CD8-positive, alpha-beta memory T cell (primary cell): ENCODE measurements around the gene ACTL9. TPM values are rescaled to one million over a fixed set of nuclear protein-coding genes. Genes with fewer than 3 reads are reported as not detected.
"Not testable (repeated sequence)": the region's sequence is repeated elsewhere in the genome, so short reads cannot be mapped to it uniquely, and the experiment has no call there.

Source experiments
- CTCF ChIA-PET: fragments of 350-600 bp; sonication (Branson Sonifier 250); formaldehyde crosslinking; loops from one replicate; lab custom pipeline; 2021; ENCODE audit warnings: antibody characterized with exemption; lab: Charles Lee
- POLR2A ChIA-PET: fragments of 350-600 bp; sonication (Branson Sonifier 250); formaldehyde crosslinking; loops from one replicate; lab custom pipeline; 2021; ENCODE audit warnings: antibody characterized with exemption; lab: Charles Lee
- DNase-seq, 5 donors: peaks; one replicate each; pipeline versions ENCODE4 v3.0.0 to v3.0.0-alpha.2; 2020 to 2022; ENCODE audit warnings: mixed read lengths in 1 of 5
- H3K27ac ChIP-seq: one replicate; pipeline ENCODE4 v1.7.0; 2013; ENCODE audit warnings: low read depth, mild to moderate bottlenecking, low read length, moderate library complexity
- H3K27me3 ChIP-seq: 2 replicates; pipeline ENCODE4 v1.7.0; 2013; ENCODE audit warnings: low read length, mild to moderate bottlenecking; ENCODE audit not compliant: insufficient read depth, poor library complexity, severe bottlenecking
- H3K36me3 ChIP-seq: 2 replicates; pipeline ENCODE4 v1.7.0; 2013; ENCODE audit warnings: mild to moderate bottlenecking, low read length, moderate library complexity; ENCODE audit not compliant: insufficient read depth
- H3K4me1 ChIP-seq: 2 replicates; pipeline ENCODE4 v1.7.0; 2013; ENCODE audit warnings: mild to moderate bottlenecking, low read length, moderate library complexity; ENCODE audit not compliant: insufficient read depth
- H3K4me3 ChIP-seq: 2 replicates; pipeline ENCODE4 v1.7.0; 2013; ENCODE audit warnings: mild to moderate bottlenecking, low read length
- H3K9me3 ChIP-seq: 2 replicates; pipeline ENCODE4 v1.7.0; 2013; ENCODE audit warnings: mild to moderate bottlenecking, low read length
- H3K27ac Mint-ChIP-seq, 8 donors: one replicate each; pipeline ENCODE4 v1.8.0; 2020 to 2021; ENCODE audit warnings: mixed read lengths in 8 of 8, mild to moderate bottlenecking in 6 of 8, inconsistent platforms in 3 of 8, moderate library complexity in 3 of 8
- H3K27me3 Mint-ChIP-seq, 2 donors: one replicate each; pipeline ENCODE4 v1.8.0; 2020 to 2021; ENCODE audit warnings: mixed read lengths in 2 of 2, mild to moderate bottlenecking in 1 of 2, moderate library complexity in 1 of 2
- H3K36me3 Mint-ChIP-seq, 3 donors: one replicate each; pipeline ENCODE4 v1.8.0; 2020 to 2021; ENCODE audit warnings: mixed read lengths in 3 of 3, inconsistent platforms in 1 of 3, mild to moderate bottlenecking in 1 of 3
- H3K4me1 Mint-ChIP-seq, 3 donors: one replicate each; pipeline ENCODE4 v1.8.0; 2020 to 2021; ENCODE audit warnings: mixed read lengths in 3 of 3, inconsistent platforms in 1 of 3, mild to moderate bottlenecking in 1 of 3
- H3K4me3 Mint-ChIP-seq, 7 donors: one replicate each; pipeline ENCODE4 v1.8.0; 2020 to 2021; ENCODE audit warnings: mixed read lengths in 7 of 7, mild to moderate bottlenecking in 6 of 7, moderate library complexity in 4 of 7, inconsistent platforms in 2 of 7
- H3K9me3 Mint-ChIP-seq, 5 donors: one replicate each; pipeline ENCODE4 v1.8.0; 2020 to 2022; ENCODE audit warnings: mixed read lengths in 5 of 5, mild to moderate bottlenecking in 3 of 5, moderate library complexity in 2 of 5, inconsistent platforms in 1 of 5
- polyA plus RNA-seq: library from polyadenylated mRNA; unstranded; fragments of 300-500 nt; fragmentation: Illumina TruSeq; gene quantifications from one replicate; pipeline ENCODE4 v1.2.3, GENCODE V29; 2021
- total RNA-seq, 2 experiments: library from RNA; stranded (reverse); gene quantifications; one replicate each; pipeline ENCODE4 v1.2.3, GENCODE V29; 2021

Gene ACTL9
- total RNA-seq = not detected
- polyA plus RNA-seq = not detected

- Mint-ChIP-seq H3K27me3 (peaks cover 5 to 17% of the 10 kb centered on the region in 2 donors), H3K36me3 (no peaks in the 10 kb centered on the region), H3K27ac (no peak within 1 kb of the TSS), H3K9me3 (no peaks in the 10 kb centered on the region), H3K4me1 (peaks cover 39 to 46% (median 40%) of the 10 kb centered on the region in 3 donors), H3K4me3 (no peak within 1 kb of the TSS)
- Histone ChIP-seq H3K27me3 (no peaks in the 10 kb centered on the region), H3K4me3 (no peak within 1 kb of the TSS), H3K4me1 (peaks cover 23% of the 10 kb centered on the region), H3K9me3 (no peaks in the 10 kb centered on the region), H3K36me3 (no peaks in the 10 kb centered on the region), H3K27ac (no peak within 1 kb of the TSS)
- CTCF ChIA-PET = interaction anchor here (1.3 to 1.5 kb wide), 2 partner anchors 43 to 44 kb away, joined by 3 read pairs; no protein-coding TSS in a partner anchor
- no peak for DNase-seq
- POLR2A ChIA-PET = no interaction called here
These were observed at the start of gene ACTL9 for GRCh38 chr19:8698433-8699063. Gene ACTL9 (minus strand): TSS chr19:8698795. CDS start chr19:8698701, 94 bp downstream.

- DNase-seq, H3K9me3 ChIP-seq, H3K27ac ChIP-seq, H3K27me3 Mint-ChIP-seq, H3K4me3 Mint-ChIP-seq, H3K9me3 Mint-ChIP-seq, H3K4me1 Mint-ChIP-seq, H3K4me1 ChIP-seq, POLR2A ChIA-PET, H3K36me3 Mint-ChIP-seq, H3K36me3 ChIP-seq, CTCF ChIA-PET, H3K27ac Mint-ChIP-seq, H3K27me3 ChIP-seq, H3K4me3 ChIP-seq: not testable (repeated sequence)
These were observed 40.9 kb upstream of the ACTL9 start for GRCh38 chr19:8739291-8740065.

- no peak overlapping the region for H3K4me3 ChIP-seq
- H3K36me3 Mint-ChIP-seq = no peaks in the 10 kb centered on the region
- no peaks in the 10 kb centered on the region for H3K27me3 ChIP-seq
- no peaks in the 10 kb centered on the region for H3K9me3 ChIP-seq
- no peak overlapping the region for H3K4me3 Mint-ChIP-seq
- H3K27me3 Mint-ChIP-seq = peaks cover 0 to 2% of the 10 kb centered on the region in 2 donors
- no peaks in the 10 kb centered on the region for H3K36me3 ChIP-seq
- H3K27ac ChIP-seq = no peak overlapping the region
- H3K27ac Mint-ChIP-seq = no peak overlapping the region
- H3K9me3 Mint-ChIP-seq = no peaks in the 10 kb centered on the region
- ChIA-PET POLR2A (no interaction called here), CTCF (no interaction called here)
- no peak for DNase-seq
- no peaks in the 10 kb centered on the region for H3K4me1 Mint-ChIP-seq
- H3K4me1 ChIP-seq = no peaks in the 10 kb centered on the region
These were observed 39.8 kb upstream of the ACTL9 start for GRCh38 chr19:8738377-8738776.

GRCh38 chr19:8731428-8732169 lies 33.0 kb upstream of the ACTL9 start:
- DNase-seq = no peak

GRCh38 chr19:8724276-8724675 lies 25.7 kb upstream of the ACTL9 start:
- H3K36me3 Mint-ChIP-seq = no peaks in the 10 kb centered on the region
- no peak overlapping the region for H3K27ac ChIP-seq
- H3K4me1 ChIP-seq = no peaks in the 10 kb centered on the region
- POLR2A ChIA-PET = no interaction called here
- no peak overlapping the region for H3K4me3 ChIP-seq
- H3K9me3 Mint-ChIP-seq = no peaks in the 10 kb centered on the region
- no peak for DNase-seq
- no peaks in the 10 kb centered on the region for H3K36me3 ChIP-seq
- no peaks in the 10 kb centered on the region for H3K27me3 ChIP-seq
- peak overlapping the region in 1 of 8 donors; percentile 30 for H3K27ac Mint-ChIP-seq
- CTCF ChIA-PET = no interaction called here
- no peaks in the 10 kb centered on the region for H3K4me1 Mint-ChIP-seq
- peaks cover 14 to 25% of the 10 kb centered on the region in 2 donors for H3K27me3 Mint-ChIP-seq
- H3K9me3 ChIP-seq = no peaks in the 10 kb centered on the region
- H3K4me3 Mint-ChIP-seq = no peak overlapping the region

More at GRCh38 chr19:8731428-8732169, 33.0 kb upstream of the ACTL9 start:
- no peaks in the 10 kb centered on the region for H3K9me3 ChIP-seq
- ChIA-PET POLR2A (no interaction called here), CTCF (no interaction called here)
- Mint-ChIP-seq H3K27me3 (peaks cover 0 to 4% of the 10 kb centered on the region in 2 donors), H3K36me3 (no peaks in the 10 kb centered on the region), H3K9me3 (no peaks in the 10 kb centered on the region), H3K27ac (no peak overlapping the region), H3K4me3 (no peak overlapping the region), H3K4me1 (no peaks in the 10 kb centered on the region)
- H3K4me3 ChIP-seq = no peak overlapping the region
- H3K27ac ChIP-seq = no peak overlapping the region
- H3K36me3 ChIP-seq = no peaks in the 10 kb centered on the region
- H3K27me3 ChIP-seq = no peaks in the 10 kb centered on the region
- H3K4me1 ChIP-seq = no peaks in the 10 kb centered on the region

GRCh38 chr19:8722032-8722431 lies 23.4 kb upstream of the ACTL9 start:
- Histone ChIP-seq H3K9me3 (no peaks in the 10 kb centered on the region), H3K4me3 (no peak overlapping the region), H3K27me3 (no peaks in the 10 kb centered on the region), H3K27ac (no peak overlapping the region), H3K4me1 (no peaks in the 10 kb centered on the region), H3K36me3 (no peaks in the 10 kb centered on the region)
- H3K4me1 Mint-ChIP-seq = no peaks in the 10 kb centered on the region
- no peaks in the 10 kb centered on the region for H3K36me3 Mint-ChIP-seq
- no peak for DNase-seq
- no peak overlapping the region for H3K4me3 Mint-ChIP-seq
- peaks cover 0 to 4% (median 2%) of the 10 kb centered on the region in 5 donors for H3K9me3 Mint-ChIP-seq
- H3K27me3 Mint-ChIP-seq = peaks cover 14 to 25% of the 10 kb centered on the region in 2 donors
- CTCF ChIA-PET = no interaction called here
- POLR2A ChIA-PET = no interaction called here
- H3K27ac Mint-ChIP-seq = no peak overlapping the region

- no peaks in the 10 kb centered on the region for H3K4me1 ChIP-seq
- H3K36me3 Mint-ChIP-seq = no peaks in the 10 kb centered on the region
- no peak within 1 kb of the TSS for H3K4me3 ChIP-seq
- ChIA-PET POLR2A (no interaction called here), CTCF (no interaction called here)
- no peaks in the 10 kb centered on the region for H3K9me3 ChIP-seq
- H3K36me3 ChIP-seq = no peaks in the 10 kb centered on the region
- H3K27ac ChIP-seq = no peak within 1 kb of the TSS
- peaks cover 0 to 6% (median 3%) of the 10 kb centered on the region in 5 donors for H3K9me3 Mint-ChIP-seq
- H3K27me3 Mint-ChIP-seq = peaks cover 12 to 25% of the 10 kb centered on the region in 2 donors
- no peak within 1 kb of the TSS for H3K4me3 Mint-ChIP-seq
- H3K27me3 ChIP-seq = no peaks in the 10 kb centered on the region
- no peak within 1 kb of the TSS for H3K27ac Mint-ChIP-seq
- DNase-seq = no peak
- H3K4me1 Mint-ChIP-seq = no peaks in the 10 kb centered on the region
These were observed 22.7 kb upstream of the ACTL9 start, which contains the start of gene OR2Z1 for GRCh38 chr19:8721334-8721733. Gene OR2Z1 (plus strand): TSS chr19:8721634. CDS start chr19:8731029, 9,395 bp downstream.

GRCh38 chr19:8710337-8710736 lies 11.7 kb upstream of the ACTL9 start:
- Mint-ChIP-seq H3K4me1 (peaks cover 13 to 19% (median 16%) of the 10 kb centered on the region in 3 donors), H3K9me3 (peaks cover 8 to 11% (median 11%) of the 10 kb centered on the region in 5 donors)
- H3K27me3 Mint-ChIP-seq, H3K36me3 ChIP-seq, DNase-seq, H3K36me3 Mint-ChIP-seq, H3K4me1 ChIP-seq, H3K27ac ChIP-seq, H3K4me3 ChIP-seq, POLR2A ChIA-PET, H3K4me3 Mint-ChIP-seq, H3K27me3 ChIP-seq, CTCF ChIA-PET, H3K27ac Mint-ChIP-seq, H3K9me3 ChIP-seq: not testable (repeated sequence)
